Measurements from ENCODE around the gene MVP. TPM values are rescaled to one million over a fixed set of nuclear protein-coding genes. Genes with fewer than 3 reads are reported as not detected.

MVP gene
- total RNA-seq, 1 donor from 2014 or later = 177 TPM

DNA sequence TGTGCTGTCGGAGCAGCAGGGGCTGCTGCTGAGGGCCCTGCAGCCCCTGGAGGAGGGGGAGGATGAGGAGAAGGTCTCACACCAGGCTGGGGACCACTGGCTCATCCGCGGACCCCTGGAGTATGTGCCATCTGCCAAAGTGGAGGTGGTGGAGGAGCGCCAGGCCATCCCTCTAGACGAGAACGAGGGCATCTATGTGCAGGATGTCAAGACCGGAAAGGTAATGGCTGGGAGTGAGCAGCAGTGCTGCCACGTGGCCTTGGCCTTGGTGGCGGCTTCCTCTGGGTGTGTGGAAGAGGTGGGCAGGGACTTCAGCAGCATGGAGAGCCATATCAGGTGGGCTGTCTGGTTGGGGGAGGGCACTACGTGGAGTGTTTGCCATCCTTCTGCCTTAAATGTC lies 20.0 kb downstream of the MVP start:
- H3K27ac Mint-ChIP-seq = no peak overlapping the region
- no peak overlapping the region for H3K4me3 Mint-ChIP-seq
- H3K36me3 Mint-ChIP-seq (ENCODE audit: low read depth) = peaks cover 76% of the 10 kb centered on the region
- H3K9me3 Mint-ChIP-seq = no peaks in the 10 kb centered on the region
- no peak for ATAC-seq (ENCODE audit: low read depth)
- ChIA-PET POLR2A (no interaction called here), CTCF (no interaction called here)
- H3K27me3 Mint-ChIP-seq = no peaks in the 10 kb centered on the region
- H3K4me1 Mint-ChIP-seq = no peaks in the 10 kb centered on the region
- TF ChIP-seq CTCF (IDR thresholded peaks at IDR 0.05) = no peak
- intact Hi-C loops (cut with micrococcal nuclease) = no loop called here
- no peak for DNase-seq

GRCh38 chr16:29841631-29842030 lies 21.4 kb downstream of the MVP start:
- Mint-ChIP-seq H3K9me3 (no peaks in the 10 kb centered on the region), H3K4me3 (no peak overlapping the region), H3K4me1 (no peaks in the 10 kb centered on the region), H3K27me3 (no peaks in the 10 kb centered on the region), H3K27ac (no peak overlapping the region), H3K36me3 (ENCODE audit: low read depth) (peaks cover 81% of the 10 kb centered on the region)
- DNase-seq (no peak), ATAC-seq (ENCODE audit: low read depth) (no peak)
- ChIA-PET POLR2A (no interaction called here), CTCF (no interaction called here)
- intact Hi-C loops (cut with micrococcal nuclease) = no loop called here
- no peak for TF ChIP-seq CTCF (IDR thresholded peaks at IDR 0.05)

- Mint-ChIP-seq H3K4me3 (no peak overlapping the region), H3K27ac (no peak overlapping the region), H3K36me3 (ENCODE audit: low read depth) (peaks cover 81% of the 10 kb centered on the region), H3K27me3 (no peaks in the 10 kb centered on the region), H3K9me3 (no peaks in the 10 kb centered on the region), H3K4me1 (no peaks in the 10 kb centered on the region)
- ATAC-seq (ENCODE audit: low read depth) = no peak
- POLR2A ChIA-PET = no interaction called here
- DNase-seq = no peak
- CTCF ChIA-PET = no interaction called here
- intact Hi-C loops (cut with micrococcal nuclease) = no loop called here
- no peak for TF ChIP-seq CTCF (IDR thresholded peaks at IDR 0.05)
Observed at GRCh38 chr16:29842732-29843346, 22.6 kb downstream of the MVP start.

DNA sequence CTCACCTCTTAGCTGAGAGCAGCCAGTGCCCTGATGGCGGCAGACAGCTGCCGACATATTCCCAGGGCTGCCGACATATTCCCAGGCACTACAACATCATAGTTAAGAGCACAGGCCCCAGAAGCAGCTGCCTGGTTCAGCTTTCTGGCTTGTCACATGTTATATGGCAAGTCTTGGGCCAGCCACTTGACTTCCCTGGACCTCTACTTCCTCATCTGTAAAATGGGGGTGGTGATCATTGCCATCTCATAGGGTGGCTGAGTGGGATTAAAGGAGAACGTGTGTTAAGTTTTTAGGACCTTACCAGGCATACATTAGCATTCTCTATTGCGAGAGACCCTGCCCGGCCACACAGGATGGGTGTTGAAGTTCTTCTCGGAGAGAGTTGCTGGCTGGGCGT lies 23.7 kb downstream of the MVP start:
- no peaks in the 10 kb centered on the region for H3K9me3 Mint-ChIP-seq
- CTCF ChIA-PET = interaction anchor here (1.0 kb wide), 1 partner anchor 23 kb away, joined by 3 read pairs; the partner anchor contains the start of gene MVP
- no peak for ATAC-seq (ENCODE audit: low read depth)
- no peak overlapping the region for H3K27ac Mint-ChIP-seq
- H3K4me1 Mint-ChIP-seq = no peaks in the 10 kb centered on the region
- H3K4me3 Mint-ChIP-seq = no peak overlapping the region
- no peak for TF ChIP-seq CTCF (IDR thresholded peaks at IDR 0.05)
- H3K36me3 Mint-ChIP-seq (ENCODE audit: low read depth) = peaks cover 74% of the 10 kb centered on the region
- no peak for DNase-seq
- H3K27me3 Mint-ChIP-seq = no peaks in the 10 kb centered on the region
- intact Hi-C loops (cut with micrococcal nuclease) = no loop called here
- POLR2A ChIA-PET = no interaction called here

- intact Hi-C loops (cut with micrococcal nuclease) = no loop called here
- no peaks in the 10 kb centered on the region for H3K4me1 Mint-ChIP-seq
Observed at GRCh38 chr16:29844575-29845331, 24.5 kb downstream of the MVP start.

More at GRCh38 chr16:29844575-29845331, 24.5 kb downstream of the MVP start:
- ATAC-seq (ENCODE audit: low read depth) = no peak
- Mint-ChIP-seq H3K27me3 (no peaks in the 10 kb centered on the region), H3K9me3 (no peaks in the 10 kb centered on the region), H3K4me3 (no peak overlapping the region), H3K36me3 (ENCODE audit: low read depth) (peaks cover 66% of the 10 kb centered on the region), H3K27ac (no peak overlapping the region)
- no peak for DNase-seq
- no peak for TF ChIP-seq CTCF (IDR thresholded peaks at IDR 0.05)
- ChIA-PET CTCF (interaction anchor here (1.0 to 1.1 kb wide), 2 partner anchors 24 to 37 kb away, joined by 3 read pairs; partner anchors contain the start of gene MVP), POLR2A (no interaction called here)
